Parietal lobe (tissue), 1 donor: ENCODE measurements around the gene CYP2C18. TPM values are rescaled to one million over a fixed set of nuclear protein-coding genes. Genes with fewer than 3 reads are reported as not detected.

ENCODE experiments used
- total RNA-seq: library from RNA; depleted of rRNA; stranded (reverse); fragments of >200 nt; gene quantifications from one replicate; pipeline ENCODE4 v1.2.3, GENCODE V29; 2014

The CYP2C18 gene
- total RNA-seq, result not detected

DNA sequence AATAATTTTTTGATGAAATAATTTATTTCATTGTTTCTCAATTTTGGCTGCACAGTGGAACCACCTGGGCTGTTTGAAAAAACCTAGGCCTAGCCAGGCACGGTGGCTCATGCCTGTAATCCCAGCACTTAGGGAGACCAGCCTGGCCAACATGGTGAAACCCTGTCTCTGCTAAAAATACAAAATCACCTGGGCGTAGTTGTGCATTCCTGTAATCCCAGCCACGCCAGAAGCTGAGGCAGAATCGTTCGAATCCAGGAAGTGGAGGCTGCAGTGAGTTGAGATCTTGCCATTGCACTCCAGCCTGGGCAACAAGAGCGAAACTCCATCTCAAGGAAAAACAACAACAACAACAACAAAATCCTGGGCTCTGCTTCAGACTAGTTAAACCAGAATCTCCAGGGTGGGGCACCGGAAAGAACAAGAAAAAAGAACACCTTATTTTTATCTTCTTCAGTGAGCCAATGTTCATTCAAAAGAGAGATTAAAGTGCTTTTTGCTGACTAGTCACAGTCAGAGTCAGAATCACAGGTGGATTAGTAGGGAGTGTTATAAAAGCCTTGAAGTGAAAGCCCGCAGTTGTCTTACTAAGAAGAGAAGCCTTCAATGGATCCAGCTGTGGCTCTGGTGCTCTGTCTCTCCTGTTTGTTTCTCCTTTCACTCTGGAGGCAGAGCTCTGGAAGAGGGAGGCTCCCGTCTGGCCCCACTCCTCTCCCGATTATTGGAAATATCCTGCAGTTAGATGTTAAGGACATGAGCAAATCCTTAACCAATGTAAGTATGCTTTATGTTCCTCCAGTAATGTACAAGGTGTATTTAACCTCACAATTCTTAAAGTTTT, at the start of gene CYP2C18:
Gene CYP2C18 (plus strand): TSS at position 516 of the 841 bp plus-strand sequence. CDS start 91 bp downstream, at position 607.

DNA sequence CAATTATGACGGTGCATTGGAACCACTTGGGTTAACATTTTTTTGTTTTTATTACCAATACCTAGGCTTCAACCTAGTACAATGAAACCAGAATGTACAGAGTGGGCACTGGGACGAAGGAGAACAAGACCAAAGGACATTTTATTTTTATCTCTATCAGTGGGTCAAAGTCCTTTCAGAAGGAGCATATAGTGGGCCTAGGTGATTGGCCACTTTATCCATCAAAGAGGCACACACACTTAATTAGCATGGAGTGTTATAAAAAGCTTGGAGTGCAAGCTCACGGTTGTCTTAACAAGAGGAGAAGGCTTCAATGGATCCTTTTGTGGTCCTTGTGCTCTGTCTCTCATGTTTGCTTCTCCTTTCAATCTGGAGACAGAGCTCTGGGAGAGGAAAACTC, 78.9 kb downstream of the CYP2C18 start, which contains the start of gene CYP2C19:
Gene CYP2C19 (plus strand): TSS at position 289 of the 400 bp plus-strand sequence. CDS start 25 bp downstream, at position 314.

Other genes starting within 250 kb of the CYP2C18 start
- gene HELLS, start 137.9 kb upstream of the CYP2C18 start, total RNA-seq, result 59.5 TPM
- not detected for gene CYP2C19, start 79.0 kb downstream of the CYP2C18 start, total RNA-seq